K562 (cell line): ENCODE data around the gene ANK2. TPM values are rescaled to one million over a fixed set of nuclear protein-coding genes. Genes with fewer than 3 reads are reported as not detected.

Experiments used
- ATAC-seq: fragments of 200-7000 bp; cut with Tn5 transposase; 3 replicates; pipeline ENCODE4 v1.9.1; 2020; ENCODE audit warnings: moderate library complexity
- BruUV-seq: library from RNA; stranded (reverse); fragments of 400-500 nt; replicated peaks from 2 replicates; lab custom pipeline; 2021; lab: Mats Ljungman, UMichigan
- CTCF ChIA-PET: fragments of 300-600 bp; formaldehyde crosslinking; extraction: SDS; loops from one replicate; lab custom pipeline; 2021; ENCODE audit warnings: low intra/inter-chr PET ratio; lab: Yijun Ruan, JAX
- POLR2A ChIA-PET: fragments of 300-600, 350-650 bp; sonication (Branson Sonifier 250); formaldehyde crosslinking; extraction: SDS; loops from one replicate; lab custom pipeline; 2021; ENCODE audit warnings: antibody characterized with exemption, inconsistent platforms; lab: Yijun Ruan, JAX
- DNase-seq, 4 experiments: peaks; one replicate each; pipeline versions ENCODE4 v3.0.0 to v3.0.0-alpha.2; 2011 to 2018; ENCODE audit warnings: low spot score in 3 of 4, mixed read lengths in 3 of 4; ENCODE audit errors: extremely low read depth in 1 of 4
- FAIRE-seq: peaks from 2 replicates; lab custom pipeline; 2011; peaks lifted over from hg19 to GRCh38; lab: Jason Lieb, UNC
- H2AFZ ChIP-seq: 2 replicates; pipeline ENCODE4 v1.6.0; 2011; ENCODE audit warnings: low read depth, low read length, control low read depth, inconsistent platforms
- H3K27ac ChIP-seq: fragments of 200-600 bp; 3 replicates; pipeline ENCODE4 v1.8.0; 2011; ENCODE audit warnings: low read depth, mild to moderate bottlenecking, control low read depth, inconsistent platforms, low read length, moderate library complexity, mixed read lengths; ENCODE audit errors: extremely low read depth
- H3K27me3 ChIP-seq, 2 experiments: fragments of 300-600 bp in 1 of 2; 2 replicates in 1 of 2; 3 replicates in 1 of 2; pipeline versions ENCODE4 v1.6.0 to v1.8.0; 2011; ENCODE audit warnings: inconsistent platforms in 2 of 2, low read length in 2 of 2, mild to moderate bottlenecking in 1 of 2, mixed read lengths in 1 of 2, moderate library complexity in 1 of 2; ENCODE audit not compliant: control insufficient read depth in 2 of 2, insufficient read depth in 2 of 2
- H3K36me3 ChIP-seq: fragments of 300-600 bp; 3 replicates; pipeline ENCODE4 v1.8.0; 2011; ENCODE audit warnings: mild to moderate bottlenecking, low read length, inconsistent platforms; ENCODE audit not compliant: control insufficient read depth, insufficient read depth
- H3K4me1 ChIP-seq, 2 experiments: fragments of 200-600 bp in 1 of 2; replicated peaks in 1 of 2; 2 replicates in 1 of 2; 3 replicates in 1 of 2; pipeline versions ENCODE4 v1.5.1 to v1.8.0; 2011; ENCODE audit warnings: inconsistent platforms in 2 of 2, low read length in 2 of 2, mild to moderate bottlenecking in 1 of 2, mixed read lengths in 1 of 2, moderate library complexity in 1 of 2; ENCODE audit not compliant: control insufficient read depth in 2 of 2, insufficient read depth in 2 of 2
- H3K4me2 ChIP-seq: 2 replicates; pipeline ENCODE4 v1.6.1; 2011; ENCODE audit warnings: low read length, control low read depth, inconsistent platforms, mixed read lengths; ENCODE audit not compliant: insufficient read depth
- H3K4me3 ChIP-seq: fragments of 200-600 bp; sonication (generic), shearing (Covaris generic); 2 replicates; pipeline ENCODE4 v1.5.1; 2016; ENCODE audit warnings: control low read depth, inconsistent platforms
- H3K79me2 ChIP-seq: fragments of 200-600 bp; 3 replicates; pipeline ENCODE4 v1.8.0; 2011; ENCODE audit warnings: low read length, inconsistent platforms; ENCODE audit not compliant: control insufficient read depth, insufficient read depth
- H3K9ac ChIP-seq, 2 experiments: 2 replicates each; pipeline versions ENCODE4 v1.6.0 to v1.6.1; 2011; ENCODE audit warnings: low read depth in 2 of 2, low read length in 2 of 2, control low read depth in 1 of 2, inconsistent platforms in 1 of 2, mild to moderate bottlenecking in 1 of 2, mixed read lengths in 1 of 2; ENCODE audit not compliant: insufficient read depth in 1 of 2
- H3K9me1 ChIP-seq: one replicate; pipeline ENCODE4 v1.6.0; 2011; ENCODE audit warnings: inconsistent platforms, mild to moderate bottlenecking, low read length, moderate library complexity; ENCODE audit not compliant: control insufficient read depth, insufficient read depth
- H3K9me3 ChIP-seq: replicated peaks from 2 replicates; pipeline ENCODE4 v1.5.1; 2011; ENCODE audit warnings: low read depth, low read length, inconsistent platforms; ENCODE audit not compliant: control insufficient read depth, insufficient read depth
- H4K20me1 ChIP-seq: replicated peaks from 2 replicates; pipeline ENCODE4 v1.6.1; 2011; ENCODE audit warnings: low read length, inconsistent platforms, mixed read lengths; ENCODE audit not compliant: control insufficient read depth, insufficient read depth
- FOXA1 ChIP-seq: fragments of 450-650 bp; IDR thresholded peaks from 2 replicates; pipeline ENCODE4 v1.6.1; 2016; ENCODE audit warnings: mild to moderate bottlenecking, borderline replicate concordance
- HDAC2 ChIP-seq: fragments of 450-650 bp; IDR thresholded peaks from 2 replicates; pipeline ENCODE4 v1.6.1; 2016; ENCODE audit warnings: mild to moderate bottlenecking
- KAT7 ChIP-seq: sonication (generic); formaldehyde crosslinking; IDR thresholded peaks from 2 replicates; pipeline ENCODE4 v1.8.0; 2022; ENCODE audit warnings: missing genetic modification reagents, mild to moderate bottlenecking, borderline replicate concordance
- MAFG ChIP-seq: fragments of 450-650 bp; conservative IDR thresholded peaks from 2 replicates; pipeline ENCODE4 v1.6.1; 2016; ENCODE audit warnings: missing genetic modification characterization, missing compliant biosample characterization
- PHF20 ChIP-seq: fragments of 450-650 bp; IDR thresholded peaks from 2 replicates; pipeline ENCODE4 v1.6.1; 2018; ENCODE audit not compliant: partially characterized antibody
- RBM22 ChIP-seq: fragments of 200-400 bp; formaldehyde crosslinking; IDR thresholded peaks from 2 replicates; pipeline ENCODE4 v1.6.1; 2018; ENCODE audit warnings: low read length, low read depth; ENCODE audit not compliant: poor library complexity, severe bottlenecking
- TEAD1 ChIP-seq, 2 experiments: fragments of 450-650 bp in 1 of 2; sonication (generic) in 1 of 2; formaldehyde crosslinking; IDR thresholded peaks; 2 replicates each; pipeline versions ENCODE4 v1.4.0 to v1.8.0; 2020 to 2022; ENCODE audit warnings: mild to moderate bottlenecking in 2 of 2, missing genetic modification reagents in 1 of 2
- ZNF134 ChIP-seq: fragments of 250-450 bp; sonication (Bioruptor Pico); conservative IDR thresholded peaks from 2 replicates; pipeline ENCODE4 v1.4.0; 2020
- ZNF507 ChIP-seq: conservative IDR thresholded peaks from 2 replicates; pipeline ENCODE4 v1.6.1; 2017; ENCODE audit warnings: missing genetic modification characterization, missing compliant biosample characterization
- WGBS: fragments of 100-300 bp; shearing (Covaris generic); methylation state at CpG from one replicate; pipeline ENCODE4 v1.1.6; 2016; ENCODE audit warnings: low coverage, mixed read lengths; ENCODE audit not compliant: insufficient coverage; ENCODE audit errors: missing lambda C conversion rate; 5-methylcytosine and 5-hydroxymethylcytosine counted together
- in situ Hi-C: fragments of 300-500 bp; cut with MboI; formaldehyde crosslinking; loops from 4 replicates; pipeline ENCODE4 v1.15.0; 2018; ENCODE audit warnings: inconsistent platforms, mixed read lengths
- intact Hi-C: fragments of 100-400 bp; cut with micrococcal nuclease; formaldehyde crosslinking; loops from 2 replicates; pipeline ENCODE4 v1.14.2; 2022
- polyA plus RNA-seq, 8 experiments: library from polyadenylated mRNA; depleted of rRNA in 4 of 8; stranded (reverse) in 5 of 8; unstranded in 3 of 8; fragments of >200 nt; fragmentation: Nextera tagmentation in 2 of 8; fragmentation: Illumina TruSeq in 1 of 8; extraction: Ambion mirVana in 2 of 8; extraction: Trizol in 1 of 8; gene quantifications; 2 replicates each; pipeline versions ENCODE4 v1.2.1 to v1.2.3, GENCODE V29; 2011 to 2014; ENCODE audit warnings: inconsistent platforms in 1 of 8, missing spikeins in 1 of 8
- total RNA-seq, 7 experiments: library from RNA; depleted of rRNA in 6 of 7; stranded (reverse); fragments of >200 nt in 6 of 7; fragmentation: Illumina TruSeq in 2 of 7; extraction: Trizol in 2 of 7; gene quantifications; 2 replicates each; pipeline versions ENCODE4 v1.2.1 to v1.2.3, GENCODE V29; 2011 to 2021; ENCODE audit warnings: low replicate concordance in 1 of 7
- TF ChIP-seq, protein P1 (sequence below): sonication (generic); formaldehyde crosslinking; IDR thresholded peaks from 2 replicates; pipeline ENCODE4 v1.8.1; 2023; ENCODE audit warnings: mild to moderate bottlenecking, missing genetic modification reagents
- TF ChIP-seq, protein P2 (sequence below): fragments of 250-450 bp; sonication (Bioruptor Pico); IDR thresholded peaks from 2 replicates; pipeline ENCODE4 v1.8.0; 2022; ENCODE audit warnings: inconsistent platforms
- TF ChIP-seq, protein P3 (sequence below): fragments of 250-450 bp; sonication (Bioruptor Pico); IDR thresholded peaks from 2 replicates; pipeline ENCODE4 v1.8.0; 2021; ENCODE audit warnings: borderline replicate concordance, mild to moderate bottlenecking, moderate library complexity; ENCODE audit not compliant: poor library complexity, severe bottlenecking

Gene ANK2
- total and polyA plus RNA-seq, 9 of the 15 experiments (the other 6 are each of a cell fraction or from before 2014, with no cell fraction given): 0.07 to 0.24 TPM; not detected in 7

DNA sequence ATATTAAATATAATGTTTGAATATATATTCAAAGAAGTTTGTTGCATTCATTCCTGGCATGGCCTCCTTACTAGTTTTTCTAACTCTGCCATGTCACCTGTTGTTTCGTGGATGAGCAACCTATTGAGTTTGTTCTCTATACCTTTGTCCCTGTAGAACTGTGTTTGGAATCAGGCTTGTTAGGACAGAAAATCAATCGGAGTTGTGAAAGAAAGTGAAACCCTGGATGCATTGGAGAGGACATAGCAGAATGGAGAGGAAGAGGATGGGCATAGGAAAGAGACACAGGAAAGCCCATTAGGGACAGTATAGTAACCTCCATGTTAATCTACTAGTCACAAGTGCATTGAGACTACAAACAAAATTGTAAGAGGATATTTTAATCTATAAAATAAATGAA is 31.2 kb downstream of the ANK2 start:
- Histone ChIP-seq H3K4me3 (no peak overlapping the region), H3K9ac (no peak overlapping the region), H4K20me1 (no peaks in the 10 kb centered on the region), H3K9me1 (no peaks in the 10 kb centered on the region), H3K36me3 (no peaks in the 10 kb centered on the region), H3K9me3 (no peaks in the 10 kb centered on the region), H3K27me3 (no peaks in the 10 kb centered on the region), H3K27ac (no peak overlapping the region), H3K79me2 (no peaks in the 10 kb centered on the region), H3K4me2 (no peak overlapping the region), H3K4me1 (no peaks in the 10 kb centered on the region), H2AFZ (no peak overlapping the region)
- in situ Hi-C loops (no loop called here), intact Hi-C loops (no loop called here)
- ATAC-seq (no peak), DNase-seq (no peak), FAIRE-seq (no peak)
- no peak for TF ChIP-seq ZNF134 (CRISPR knock-in tag)
- no TSS peak for BruUV-seq
- WGBS: 0% methylated on average over 2 of the region's 2 CpGs
- ChIA-PET CTCF (no interaction called here), POLR2A (no interaction called here)

DNA sequence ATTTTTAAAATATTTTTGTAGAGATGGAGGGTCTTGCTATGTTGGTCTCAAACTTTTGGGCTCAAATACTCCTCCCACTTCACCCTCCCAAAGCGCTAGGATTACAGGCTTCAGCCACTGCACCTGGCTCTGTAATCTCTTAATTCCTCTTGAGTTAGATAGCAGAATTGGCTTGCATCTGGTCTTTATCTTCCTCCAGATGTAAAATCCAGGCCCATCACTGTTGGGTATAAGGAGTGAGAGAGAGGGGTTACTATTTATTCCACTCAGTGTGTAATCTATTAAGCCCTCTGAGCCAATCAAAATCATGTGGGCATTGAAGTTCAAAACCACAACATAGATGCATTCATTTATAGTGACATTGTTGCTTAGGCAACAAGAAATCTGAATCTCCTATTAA is 33.9 kb downstream of the ANK2 start:
- 0% methylated on average over 1 of the region's 1 CpG for WGBS
- Histone ChIP-seq H3K27me3 (no peaks in the 10 kb centered on the region), H2AFZ (no peak overlapping the region), H3K79me2 (no peaks in the 10 kb centered on the region), H3K9me3 (no peaks in the 10 kb centered on the region), H4K20me1 (no peaks in the 10 kb centered on the region), H3K9me1 (no peaks in the 10 kb centered on the region), H3K36me3 (no peaks in the 10 kb centered on the region), H3K4me2 (no peak overlapping the region), H3K4me1 (no peaks in the 10 kb centered on the region), H3K4me3 (no peak overlapping the region), H3K27ac (no peak overlapping the region), H3K9ac (no peak overlapping the region)
- no TSS peak for BruUV-seq
- DNase-seq (no peak), ATAC-seq (no peak), FAIRE-seq (no peak)
- in situ Hi-C loops: no loop called here
- CTCF ChIA-PET: no interaction called here
- TF ChIP-seq, protein P1, sequence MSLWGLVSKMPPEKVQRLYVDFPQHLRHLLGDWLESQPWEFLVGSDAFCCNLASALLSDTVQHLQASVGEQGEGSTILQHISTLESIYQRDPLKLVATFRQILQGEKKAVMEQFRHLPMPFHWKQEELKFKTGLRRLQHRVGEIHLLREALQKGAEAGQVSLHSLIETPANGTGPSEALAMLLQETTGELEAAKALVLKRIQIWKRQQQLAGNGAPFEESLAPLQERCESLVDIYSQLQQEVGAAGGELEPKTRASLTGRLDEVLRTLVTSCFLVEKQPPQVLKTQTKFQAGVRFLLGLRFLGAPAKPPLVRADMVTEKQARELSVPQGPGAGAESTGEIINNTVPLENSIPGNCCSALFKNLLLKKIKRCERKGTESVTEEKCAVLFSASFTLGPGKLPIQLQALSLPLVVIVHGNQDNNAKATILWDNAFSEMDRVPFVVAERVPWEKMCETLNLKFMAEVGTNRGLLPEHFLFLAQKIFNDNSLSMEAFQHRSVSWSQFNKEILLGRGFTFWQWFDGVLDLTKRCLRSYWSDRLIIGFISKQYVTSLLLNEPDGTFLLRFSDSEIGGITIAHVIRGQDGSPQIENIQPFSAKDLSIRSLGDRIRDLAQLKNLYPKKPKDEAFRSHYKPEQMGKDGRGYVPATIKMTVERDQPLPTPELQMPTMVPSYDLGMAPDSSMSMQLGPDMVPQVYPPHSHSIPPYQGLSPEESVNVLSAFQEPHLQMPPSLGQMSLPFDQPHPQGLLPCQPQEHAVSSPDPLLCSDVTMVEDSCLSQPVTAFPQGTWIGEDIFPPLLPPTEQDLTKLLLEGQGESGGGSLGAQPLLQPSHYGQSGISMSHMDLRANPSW (CRISPR knock-in tag): no peak
- no peak for TF ChIP-seq PHF20
- no peak for TF ChIP-seq RBM22
- TF ChIP-seq, protein P2, sequence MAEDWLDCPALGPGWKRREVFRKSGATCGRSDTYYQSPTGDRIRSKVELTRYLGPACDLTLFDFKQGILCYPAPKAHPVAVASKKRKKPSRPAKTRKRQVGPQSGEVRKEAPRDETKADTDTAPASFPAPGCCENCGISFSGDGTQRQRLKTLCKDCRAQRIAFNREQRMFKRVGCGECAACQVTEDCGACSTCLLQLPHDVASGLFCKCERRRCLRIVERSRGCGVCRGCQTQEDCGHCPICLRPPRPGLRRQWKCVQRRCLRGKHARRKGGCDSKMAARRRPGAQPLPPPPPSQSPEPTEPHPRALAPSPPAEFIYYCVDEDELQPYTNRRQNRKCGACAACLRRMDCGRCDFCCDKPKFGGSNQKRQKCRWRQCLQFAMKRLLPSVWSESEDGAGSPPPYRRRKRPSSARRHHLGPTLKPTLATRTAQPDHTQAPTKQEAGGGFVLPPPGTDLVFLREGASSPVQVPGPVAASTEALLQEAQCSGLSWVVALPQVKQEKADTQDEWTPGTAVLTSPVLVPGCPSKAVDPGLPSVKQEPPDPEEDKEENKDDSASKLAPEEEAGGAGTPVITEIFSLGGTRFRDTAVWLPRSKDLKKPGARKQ: no peak
- TF ChIP-seq HDAC2: no peak
- TF ChIP-seq ZNF507 (tag): no peak
- TF ChIP-seq MAFG (tag): no peak
- no peak for TF ChIP-seq KAT7 (CRISPR knock-in tag)
- TF ChIP-seq FOXA1: no peak
- no peak for TF ChIP-seq TEAD1 (CRISPR knock-in tag; IDR thresholded peaks at IDR 0.05)
- TF ChIP-seq, protein P3, sequence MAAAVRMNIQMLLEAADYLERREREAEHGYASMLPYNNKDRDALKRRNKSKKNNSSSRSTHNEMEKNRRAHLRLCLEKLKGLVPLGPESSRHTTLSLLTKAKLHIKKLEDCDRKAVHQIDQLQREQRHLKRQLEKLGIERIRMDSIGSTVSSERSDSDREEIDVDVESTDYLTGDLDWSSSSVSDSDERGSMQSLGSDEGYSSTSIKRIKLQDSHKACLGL: no peak
- intact Hi-C loops: no loop called here
- POLR2A ChIA-PET: no interaction called here
